Measurements from ENCODE around the gene SLC25A44. TPM values are rescaled to one million over a fixed set of nuclear protein-coding genes. Genes with fewer than 3 reads are reported as not detected.

Gene SLC25A44
- total and polyA plus RNA-seq, 9 donors, result 6.8 to 21.0 (median 16.8) TPM

GRCh38 chr1:156160000-156160742, 33.7 kb upstream of the SLC25A44 start:
- Histone ChIP-seq H3K9me3 (no peaks in the 10 kb centered on the region), H3K27me3 (no peaks in the 10 kb centered on the region), H3K27ac (peak overlapping the region; percentile 63 to 77), H3K4me3 (peak overlapping the region; percentile 22), H3K4me1 (ENCODE audit: insufficient read depth) (peaks cover 5% of the 10 kb centered on the region), H3K36me3 (no peaks in the 10 kb centered on the region)
- 69 to 70% (median 70%) methylated on average over 13 of the region's 13 CpGs for WGBS, 3 donors
- DNase-seq, result peak in 4 of 5 donors; percentile 33 to 57 (median 52)
- intact Hi-C loops (cut with DNase I), result no loop called here
- no peak for TF ChIP-seq CTCF (IDR thresholded peaks at IDR 0.05)
- TF ChIP-seq EP300 (IDR thresholded peaks at IDR 0.05), result no peak

- TF ChIP-seq POLR2A (IDR thresholded peaks at IDR 0.05) (no peak), CTCF (IDR thresholded peaks at IDR 0.05) (no peak), EP300 (IDR thresholded peaks at IDR 0.05) (no peak)
- Histone ChIP-seq H3K9me3 (no peaks in the 10 kb centered on the region), H3K4me1 (ENCODE audit: insufficient read depth) (peaks cover 5% of the 10 kb centered on the region), H3K36me3 (no peaks in the 10 kb centered on the region), H3K27ac (peak overlapping the region; percentile 63 to 77), H3K27me3 (no peaks in the 10 kb centered on the region), H3K4me3 (peak overlapping the region; percentile 43)
- intact Hi-C loops (cut with DNase I), result no loop called here
- WGBS, 3 donors, result 3 to 5% (median 3%) methylated on average over 10 to 22 of the region's 22 CpGs
- peak; percentile 87 to 90 (median 88) for DNase-seq
Measured at GRCh38 chr1:156160743-156161171, 33.1 kb upstream of the SLC25A44 start.

- TF ChIP-seq EP300 (IDR thresholded peaks at IDR 0.05), result no peak
- TF ChIP-seq POLR2A (IDR thresholded peaks at IDR 0.05), result no peak
- no peak for TF ChIP-seq CTCF (IDR thresholded peaks at IDR 0.05)
- Histone ChIP-seq H3K36me3 (no peaks in the 10 kb centered on the region), H3K27me3 (no peaks in the 10 kb centered on the region), H3K27ac (no peak overlapping the region), H3K4me1 (ENCODE audit: insufficient read depth) (peaks cover 5% of the 10 kb centered on the region), H3K4me3 (no peak overlapping the region), H3K9me3 (no peaks in the 10 kb centered on the region)
- DNase-seq, result peak in 1 of 5 donors; percentile 41
- 73 to 75% (median 73%) methylated on average over 5 of the region's 5 CpGs for WGBS, 3 donors
- intact Hi-C loops (cut with DNase I), result no loop called here
Measured at GRCh38 chr1:156162430-156163037, 31.4 kb upstream of the SLC25A44 start.

- 23 to 55% (median 52%) methylated on average over 1 of the region's 1 CpG for WGBS, 3 donors
- DNase-seq, result peak in 1 of 5 donors; percentile 8
- H3K4me1 ChIP-seq (ENCODE audit: insufficient read depth), result peaks cover 5% of the 10 kb centered on the region
- H3K9me3 ChIP-seq, result no peaks in the 10 kb centered on the region
- H3K36me3 ChIP-seq, result no peaks in the 10 kb centered on the region
- no peak overlapping the region for H3K27ac ChIP-seq
- H3K4me3 ChIP-seq, result no peak overlapping the region
- no peak for TF ChIP-seq EP300 (IDR thresholded peaks at IDR 0.05)
- no peak for TF ChIP-seq POLR2A (IDR thresholded peaks at IDR 0.05)
- TF ChIP-seq CTCF (IDR thresholded peaks at IDR 0.05), result no peak
- intact Hi-C loops (cut with DNase I), result no loop called here
- no peaks in the 10 kb centered on the region for H3K27me3 ChIP-seq
Measured at GRCh38 chr1:156163712-156164111, 30.2 kb upstream of the SLC25A44 start.
